GM23248 (cell line): ENCODE measurements around the gene ARHGAP26.

ENCODE experiments used
- EZH2 ChIP-seq: fragments of 200-600 bp; sonication (generic); IDR thresholded peaks from 2 replicates; pipeline ENCODE4 v1.6.1; 2018; ENCODE audit warnings: antibody characterized with exemption, mild to moderate bottlenecking; ENCODE audit not compliant: insufficient read depth, poor library complexity, severe bottlenecking
- EZH2phosphoT487 ChIP-seq: fragments of 200-600 bp; sonication (generic); IDR thresholded peaks from 2 replicates; pipeline ENCODE4 v1.6.1; 2018; ENCODE audit warnings: antibody characterized with exemption, moderate library complexity, mild to moderate bottlenecking, low read depth; ENCODE audit not compliant: insufficient read depth

- TF ChIP-seq EZH2phosphoT487 (no peak), EZH2 (no peak)
These were observed 192.0 kb downstream of the ARHGAP26 start for GRCh38 chr5:142962174-142962533.
